Articular chondrocyte of knee joint (primary cell): ENCODE results near the gene DHRS11. TPM values are rescaled to one million over a fixed set of nuclear protein-coding genes. Genes with fewer than 3 reads are reported as not detected.

Experiments used
- total RNA-seq: library from RNA; depleted of rRNA; stranded (reverse); fragments of >200 nt; gene quantifications from 2 replicates; pipeline ENCODE4 v1.2.3, GENCODE V29; 2012

Gene DHRS11, protein sequence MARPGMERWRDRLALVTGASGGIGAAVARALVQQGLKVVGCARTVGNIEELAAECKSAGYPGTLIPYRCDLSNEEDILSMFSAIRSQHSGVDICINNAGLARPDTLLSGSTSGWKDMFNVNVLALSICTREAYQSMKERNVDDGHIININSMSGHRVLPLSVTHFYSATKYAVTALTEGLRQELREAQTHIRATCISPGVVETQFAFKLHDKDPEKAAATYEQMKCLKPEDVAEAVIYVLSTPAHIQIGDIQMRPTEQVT
- total RNA-seq, result 2.7 and 3.8 TPM in 2 replicates

DNA sequence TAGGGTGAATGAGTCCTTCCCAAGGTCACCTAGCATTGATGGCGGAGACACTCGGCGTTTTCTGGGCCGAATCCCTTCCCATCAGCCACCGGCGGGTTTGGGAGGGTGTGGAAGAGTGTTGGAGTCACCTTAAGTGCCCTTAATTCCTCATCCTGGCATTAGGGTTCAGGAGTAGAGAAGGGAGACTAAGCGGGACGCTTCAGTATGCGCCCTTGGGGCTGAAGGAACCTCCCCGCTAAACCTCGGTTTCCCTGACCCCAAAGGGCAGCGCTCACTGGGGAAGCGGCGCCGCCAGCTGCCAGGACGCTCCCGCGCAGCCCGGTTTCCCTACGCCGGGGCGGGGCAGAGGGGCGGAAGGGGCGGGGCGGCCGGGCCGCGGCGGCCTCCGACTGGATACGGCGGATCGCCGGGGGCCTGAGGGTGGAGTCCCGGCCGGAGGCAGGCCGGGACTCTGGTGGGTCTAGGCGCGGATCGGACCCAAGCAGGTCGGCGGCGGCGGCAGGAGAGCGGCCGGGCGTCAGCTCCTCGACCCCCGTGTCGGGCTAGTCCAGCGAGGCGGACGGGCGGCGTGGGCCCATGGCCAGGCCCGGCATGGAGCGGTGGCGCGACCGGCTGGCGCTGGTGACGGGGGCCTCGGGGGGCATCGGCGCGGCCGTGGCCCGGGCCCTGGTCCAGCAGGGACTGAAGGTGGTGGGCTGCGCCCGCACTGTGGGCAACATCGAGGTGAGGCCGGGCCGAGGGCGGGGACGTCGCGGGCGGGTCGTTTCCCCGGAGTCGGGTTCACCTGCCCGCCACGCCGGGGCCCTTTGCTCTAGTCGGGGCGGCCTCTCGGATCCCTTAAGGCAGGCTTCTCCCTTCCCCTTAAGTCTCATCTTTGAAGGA, at the start of gene DHRS11:
DHRS11 (plus strand) TSS at position 446 of the 882 bp plus-strand sequence; CDS start at position 577, 131 bp downstream.

DNA sequence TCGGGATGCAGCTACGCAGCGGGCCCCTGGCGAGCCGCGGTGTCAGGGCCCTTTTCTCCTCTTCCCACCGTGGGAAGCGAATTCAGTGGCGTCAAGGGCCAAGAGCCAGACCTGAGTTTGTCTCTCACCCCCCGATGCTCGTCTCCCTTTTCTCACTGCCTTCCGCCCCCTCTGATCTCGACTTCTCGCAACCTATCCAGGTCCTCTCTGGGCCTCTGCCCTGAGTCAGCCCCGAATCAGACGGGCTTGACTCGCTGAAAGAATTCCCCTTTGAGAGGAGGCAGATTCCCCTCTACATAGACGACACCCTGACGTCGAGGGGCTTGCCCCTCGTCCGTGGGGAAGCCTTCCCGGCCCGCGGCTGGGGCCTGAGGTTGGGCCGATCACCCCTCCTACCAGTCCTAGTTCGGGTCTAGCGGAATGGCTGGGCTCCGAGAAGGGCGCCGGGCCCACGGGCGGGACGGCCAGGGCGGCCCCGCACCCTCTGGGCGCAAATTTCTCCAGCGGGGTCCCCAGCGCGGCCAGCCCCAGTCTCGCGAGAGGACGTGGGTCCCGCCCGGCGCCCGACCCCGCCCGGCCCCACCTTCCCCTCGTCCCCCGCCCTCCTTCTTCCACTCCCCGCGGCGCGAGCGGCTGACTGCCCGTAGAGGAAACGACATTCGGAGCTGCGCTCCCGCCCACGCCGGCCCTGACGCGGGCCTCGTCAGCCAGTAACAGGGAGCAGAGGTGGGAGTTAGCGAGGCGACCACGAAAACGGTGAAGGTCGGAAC, 47.2 kb upstream of the DHRS11 start, which contains the start of gene GGNBP2:
GGNBP2 (plus strand) TSS at position 613 of the 770 bp plus-strand sequence. CDS start 806 bp downstream, outside the sequence.

DNA sequence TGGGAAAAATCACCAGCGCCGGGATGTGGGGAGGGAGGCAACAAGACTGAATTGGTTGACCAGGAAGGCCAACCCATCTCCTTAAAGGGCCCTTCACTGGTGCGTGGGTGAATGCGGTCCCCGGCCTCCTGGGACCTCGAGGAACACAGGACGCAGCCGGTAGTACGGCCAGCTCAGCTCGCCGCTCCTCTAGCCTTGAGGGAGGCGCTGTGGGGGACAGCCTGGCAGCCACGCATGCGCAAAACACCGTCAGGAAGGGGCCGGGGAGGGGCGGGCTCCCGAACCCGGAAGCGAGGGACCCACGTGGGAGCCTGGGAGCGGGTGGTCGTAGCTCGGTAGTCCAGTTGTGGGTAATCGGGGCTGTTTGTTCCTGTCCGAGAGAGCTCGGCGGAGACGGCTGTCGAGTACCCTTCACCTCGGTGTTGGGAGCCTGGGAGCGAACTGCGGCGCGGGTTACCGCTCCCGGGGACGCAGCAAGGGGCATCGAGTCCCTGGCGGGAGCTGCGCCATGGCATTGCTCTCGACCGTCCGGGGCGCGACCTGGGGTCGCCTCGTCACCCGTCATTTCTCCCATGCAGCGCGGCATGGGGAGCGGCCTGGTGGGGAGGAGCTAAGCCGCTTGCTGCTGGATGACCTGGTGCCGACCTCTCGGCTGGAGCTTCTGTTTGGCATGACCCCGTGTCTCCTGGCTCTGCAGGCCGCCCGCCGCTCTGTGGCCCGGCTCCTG, 9.8 kb downstream of the DHRS11 start, which contains the start of gene MRM1:
MRM1 (plus strand) TSS at position 281 of the 727 bp plus-strand sequence; CDS start at position 509, 228 bp downstream.

Other genes with a start within 250 kb of the DHRS11 start
- gene TBC1D3H, start 203.4 kb upstream of the DHRS11 start, total RNA-seq, result 0.11 TPM in 1 of 2 replicates, not detected in the other
- gene ZNHIT3, start 105.2 kb upstream of the DHRS11 start, total RNA-seq, result 30.1 and 32.8 TPM in 2 replicates
- gene MYO19, start 57.0 kb upstream of the DHRS11 start, total RNA-seq, result 30.9 and 36.6 TPM in 2 replicates
- 4.5 and 10.2 TPM in 2 replicates for gene PIGW, start 56.9 kb upstream of the DHRS11 start, total RNA-seq
- gene GGNBP2, start 47.0 kb upstream of the DHRS11 start, total RNA-seq, result 66.8 and 75.5 TPM in 2 replicates
- gene MRM1, start 9.7 kb downstream of the DHRS11 start, total RNA-seq, result 2.1 and 2.7 TPM in 2 replicates